GM12878 (cell line): ENCODE measurements around the gene SLC25A26. TPM values are rescaled to one million over a fixed set of nuclear protein-coding genes. Genes with fewer than 3 reads are reported as not detected.

ENCODE experiments used
- ATF7 ChIP-seq: fragments of 450-650 bp; IDR thresholded peaks from 2 replicates; pipeline ENCODE4 v1.6.1; 2016; ENCODE audit warnings: low read depth, mild to moderate bottlenecking
- BCL11A ChIP-seq: IDR thresholded peaks from 2 replicates; pipeline ENCODE4 v1.6.1; 2011; ENCODE audit warnings: low read depth, low read length
- BHLHE40 ChIP-seq, 2 experiments: fragments of 450-650 bp in 1 of 2; IDR thresholded peaks; 2 replicates each; pipeline ENCODE4 v1.6.1; 2011 to 2017; ENCODE audit warnings: low read depth in 2 of 2, borderline replicate concordance in 1 of 2, improper control_type of control experiment in 1 of 2, low read length in 1 of 2, mild to moderate bottlenecking in 1 of 2
- BRCA1 ChIP-seq: IDR thresholded peaks from 2 replicates; pipeline ENCODE4 v1.6.1; 2011; ENCODE audit warnings: low read depth, low read length, improper control_type of control experiment
- CHD4 ChIP-seq: fragments of 200-600 bp; sonication (generic); IDR thresholded peaks from 2 replicates; pipeline ENCODE4 v1.6.1; 2016; ENCODE audit warnings: mild to moderate bottlenecking
- CREM ChIP-seq: IDR thresholded peaks from 2 replicates; pipeline ENCODE4 v1.6.1; 2014; ENCODE audit warnings: antibody characterized with exemption, low read depth
- CUX1 ChIP-seq: IDR thresholded peaks from 2 replicates; pipeline ENCODE4 v1.6.1; 2012; ENCODE audit warnings: improper control_type of control experiment, low read depth, low read length; ENCODE audit not compliant: insufficient replicate concordance
- DPF2 ChIP-seq: fragments of 450-650 bp; IDR thresholded peaks from 2 replicates; pipeline ENCODE4 v1.6.1; 2017; ENCODE audit warnings: mild to moderate bottlenecking
- EP300 ChIP-seq, 2 experiments: fragments of 150-350 bp in 1 of 2; IDR thresholded peaks; 2 replicates each; pipeline ENCODE4 v1.6.1; 2011 to 2012; ENCODE audit warnings: low read depth in 2 of 2, low read length in 2 of 2, borderline replicate concordance in 1 of 2, improper control_type of control experiment in 1 of 2, inconsistent platforms in 1 of 2; ENCODE audit not compliant: control insufficient read depth in 1 of 2
- FOXK2 ChIP-seq: fragments of 450-650 bp; IDR thresholded peaks from 2 replicates; pipeline ENCODE4 v1.6.1; 2017; ENCODE audit warnings: mild to moderate bottlenecking, moderate library complexity
- GABPA ChIP-seq: IDR thresholded peaks from 2 replicates; pipeline ENCODE4 v1.6.1; 2014; ENCODE audit warnings: antibody characterized with exemption, low read depth, mild to moderate bottlenecking, inconsistent platforms
- GATAD2B ChIP-seq: fragments of 450-650 bp; conservative IDR thresholded peaks from 2 replicates; pipeline ENCODE4 v1.6.1; 2017; ENCODE audit warnings: low read depth, mild to moderate bottlenecking, moderate library complexity
- IKZF2 ChIP-seq, 2 experiments: fragments of 450-650 bp; IDR thresholded peaks; 2 replicates each; pipeline ENCODE4 v1.6.1; 2017; ENCODE audit warnings: mild to moderate bottlenecking in 2 of 2, moderate library complexity in 2 of 2
- JUNB ChIP-seq: IDR thresholded peaks from 2 replicates; pipeline ENCODE4 v1.6.1; 2016; ENCODE audit warnings: antibody characterized with exemption, mild to moderate bottlenecking
- MYC ChIP-seq: IDR thresholded peaks from 2 replicates; pipeline ENCODE4 v1.6.1; 2011; ENCODE audit warnings: mild to moderate bottlenecking, low read length, moderate library complexity, inconsistent platforms; ENCODE audit not compliant: insufficient read depth, insufficient replicate concordance, insufficient read length, severe bottlenecking
- POLR2AphosphoS2 ChIP-seq: IDR thresholded peaks from 2 replicates; pipeline ENCODE4 v1.6.1; 2011; ENCODE audit warnings: low read depth, mild to moderate bottlenecking, low read length, improper control_type of control experiment, moderate library complexity
- RBBP5 ChIP-seq: fragments of 200-600 bp; sonication (generic); conservative IDR thresholded peaks from 2 replicates; pipeline ENCODE4 v1.6.1; 2016
- SIN3A ChIP-seq: IDR thresholded peaks from 2 replicates; pipeline ENCODE4 v1.6.1; 2012; ENCODE audit warnings: low read depth, low read length, improper control_type of control experiment
- SMAD1 ChIP-seq: fragments of 450-650 bp; IDR thresholded peaks from 2 replicates; pipeline ENCODE4 v1.6.1; 2018; ENCODE audit warnings: mild to moderate bottlenecking, low read depth; ENCODE audit not compliant: partially characterized antibody
- SMAD5 ChIP-seq: IDR thresholded peaks from 2 replicates; pipeline ENCODE4 v1.6.1; 2016; ENCODE audit warnings: antibody characterized with exemption, low read depth
- SPI1 ChIP-seq: IDR thresholded peaks from 2 replicates; pipeline ENCODE4 v1.6.1; 2011; ENCODE audit warnings: low read depth, mild to moderate bottlenecking, low read length, moderate library complexity, borderline replicate concordance; ENCODE audit not compliant: insufficient read depth
- STAT1 ChIP-seq: fragments of 450-650 bp; conservative IDR thresholded peaks from 2 replicates; pipeline ENCODE4 v1.6.1; 2014; ENCODE audit warnings: antibody characterized with exemption, mild to moderate bottlenecking
- ZNF217 ChIP-seq: fragments of 450-650 bp; IDR thresholded peaks from 2 replicates; pipeline ENCODE4 v1.6.1; 2017; ENCODE audit warnings: antibody characterized with exemption, mild to moderate bottlenecking
- ZNF24 ChIP-seq: fragments of 450-650 bp; IDR thresholded peaks from 2 replicates; pipeline ENCODE4 v1.6.1; 2017; ENCODE audit warnings: antibody characterized with exemption, mild to moderate bottlenecking
- ZZZ3 ChIP-seq: IDR thresholded peaks from 2 replicates; pipeline ENCODE4 v1.6.1; 2011; ENCODE audit warnings: low read depth; ENCODE audit not compliant: control insufficient read depth, insufficient read length
- polyA plus RNA-seq, 11 experiments: library from polyadenylated mRNA; depleted of rRNA in 4 of 11; unstranded in 6 of 11; stranded (reverse) in 5 of 11; fragments of >200 nt; fragmentation: Nextera tagmentation in 4 of 11; fragmentation: Illumina TruSeq in 1 of 11; extraction: Ambion mirVana in 4 of 11; extraction: Trizol in 1 of 11; gene quantifications; 1 replicate in 1 of 11; 2 replicates in 10 of 11; pipeline versions ENCODE4 v1.2.1 to v1.2.3, GENCODE V29; 2011 to 2016; ENCODE audit warnings: inconsistent platforms in 2 of 11, missing spikeins in 2 of 11, low read depth in 1 of 11
- total RNA-seq, 4 experiments: library from RNA; depleted of rRNA in 3 of 4; stranded (reverse); fragments of >200 nt in 3 of 4; fragmentation: Illumina TruSeq in 1 of 4; extraction: Trizol in 1 of 4; gene quantifications; 2 replicates each; pipeline versions ENCODE4 v1.2.1 to v1.2.3, GENCODE V29; 2013 to 2021

Gene SLC25A26
- total and polyA plus RNA-seq, 10 of the 15 experiments (the other 5 are each of a cell fraction or from before 2014, with no cell fraction given), result 14.6 to 49.7 (median 24.9) TPM

- TF ChIP-seq ZNF24 (peak; percentile 72), ZNF217 (0 out of 2 replicates have a peak, but pooled peaks have one; percentile 20), CHD4 (peak; percentile 82; the same call in 1 of the 2 replicates), BCL11A (peak; percentile 51; the same call in 1 of the 2 replicates), IKZF2 (IDR thresholded peaks at IDR 0.05) (peak; percentile 49 to 53; a peak in 3 of 4 replicates), STAT1 (no peak), GABPA (no peak), MYC (no peak), ATF7 (peak; percentile 89), CREM (no peak), DPF2 (peak; percentile 70), POLR2AphosphoS2 (no peak), GATAD2B (no peak), SMAD1 (no peak), CUX1 (no peak), EP300 (IDR thresholded peaks at IDR 0.05; ENCODE audit: borderline replicate concordance in 1 of 2, control insufficient read depth in 1 of 2, low read depth in 2 of 2, low read length in 2 of 2) (peak in 1 of 2 experiments; percentile 68; a peak in 1 of 4 replicates), JUNB (peak; percentile 35; the same call in 1 of the 2 replicates), BRCA1 (no peak), SIN3A (no peak), SMAD5 (no peak), BHLHE40 (IDR thresholded peaks at IDR 0.05; ENCODE audit: borderline replicate concordance in 1 of 2, low read depth in 2 of 2, low read length in 1 of 2) (0 out of 4 replicates have a peak, but pooled peaks of 1 of the 2 experiments have one; percentile 23), FOXK2 (no peak), SPI1 (peak; percentile 95), ZZZ3 (no peak), RBBP5 (no peak)
Measured at GRCh38 chr3:66390013-66390412, 169.2 kb downstream of the SLC25A26 start (continued).
